WTC11 (cell line): ENCODE data around the gene TRIM47. TPM values are rescaled to one million over a fixed set of nuclear protein-coding genes. Genes with fewer than 3 reads are reported as not detected.
A peak's percentile ranks its signal among the peaks of the same experiment; 100 is the strongest.

Source experiments
- ATAC-seq: fragments of 200-7000 bp; cut with Tn5 transposase; 2 replicates; pipeline ENCODE4 v1.10.0; 2021; ENCODE audit warnings: mild to moderate bottlenecking, moderate library complexity
- CTCF ChIA-PET: fragments of 300-600 bp; sonication (Branson Sonifier 250); formaldehyde crosslinking; loops from one replicate; lab custom pipeline; 2021; ENCODE audit warnings: antibody characterized with exemption; lab: Charles Lee
- POLR2A ChIA-PET: fragments of 350-600 bp; sonication (Branson Sonifier 250); formaldehyde crosslinking; loops from one replicate; lab custom pipeline; 2021; ENCODE audit warnings: antibody characterized with exemption; lab: Charles Lee
- DNase-seq: peaks from one replicate; pipeline ENCODE4 v3.0.0; 2021; ENCODE audit warnings: low spot score
- H3K27ac Mint-ChIP-seq: 2 replicates; pipeline ENCODE4 v1.8.0; 2021; ENCODE audit warnings: mixed read lengths
- H3K27me3 Mint-ChIP-seq: 2 replicates; pipeline ENCODE4 v1.8.0; 2021; ENCODE audit warnings: low read depth, mild to moderate bottlenecking, moderate library complexity, mixed read lengths
- H3K36me3 Mint-ChIP-seq: 2 replicates; pipeline ENCODE4 v1.8.0; 2021; ENCODE audit warnings: mixed read lengths
- H3K4me1 Mint-ChIP-seq: 2 replicates; pipeline ENCODE4 v1.8.0; 2022; ENCODE audit warnings: mixed read lengths
- H3K4me3 Mint-ChIP-seq: 2 replicates; pipeline ENCODE4 v1.8.0; 2021; ENCODE audit warnings: mild to moderate bottlenecking, moderate library complexity, mixed read lengths
- H3K9me3 Mint-ChIP-seq: 2 replicates; pipeline ENCODE4 v1.8.0; 2021; ENCODE audit warnings: mixed read lengths
- ATF1 ChIP-seq: sonication (generic); formaldehyde crosslinking; IDR thresholded peaks from 2 replicates; pipeline ENCODE4 v1.8.1; 2023; ENCODE audit warnings: mild to moderate bottlenecking, moderate library complexity, missing genetic modification reagents
- CREM ChIP-seq: sonication (generic); formaldehyde crosslinking; IDR thresholded peaks from 2 replicates; pipeline ENCODE4 v1.8.1; 2022; ENCODE audit warnings: mild to moderate bottlenecking, missing genetic modification reagents, moderate library complexity
- ELF4 ChIP-seq: sonication (generic); formaldehyde crosslinking; IDR thresholded peaks from 2 replicates; pipeline ENCODE4 v1.8.1; 2022; ENCODE audit warnings: low read depth, mild to moderate bottlenecking, moderate library complexity, missing genetic modification reagents
- ESRRA ChIP-seq: sonication (generic); formaldehyde crosslinking; IDR thresholded peaks from 2 replicates; pipeline ENCODE4 v1.8.1; 2022; ENCODE audit warnings: mild to moderate bottlenecking, missing genetic modification reagents, borderline replicate concordance
- ETV6 ChIP-seq: sonication (generic); formaldehyde crosslinking; IDR thresholded peaks from 2 replicates; pipeline ENCODE4 v1.8.1; 2022; ENCODE audit warnings: mild to moderate bottlenecking, missing genetic modification reagents
- FOXP1 ChIP-seq: sonication (generic); formaldehyde crosslinking; IDR thresholded peaks from 2 replicates; pipeline ENCODE4 v1.8.0; 2022; ENCODE audit warnings: missing genetic modification reagents, mild to moderate bottlenecking, moderate library complexity, borderline replicate concordance
- GRHL2 ChIP-seq: fragments of 250-450 bp; sonication (Bioruptor Pico); IDR thresholded peaks from 2 replicates; pipeline ENCODE4 v1.8.0; 2022; ENCODE audit warnings: mild to moderate bottlenecking, moderate library complexity; ENCODE audit not compliant: insufficient replicate concordance, severe bottlenecking
- NFYB ChIP-seq: sonication (generic); formaldehyde crosslinking; conservative IDR thresholded peaks from 2 replicates; pipeline ENCODE4 v1.8.0; 2022; ENCODE audit warnings: low read depth, missing genetic modification reagents
- OVOL2 ChIP-seq: fragments of 250-450 bp; sonication (Bioruptor Pico); IDR thresholded peaks from 2 replicates; pipeline ENCODE4 v1.9.0; 2021; ENCODE audit warnings: mild to moderate bottlenecking, borderline replicate concordance
- PRDM15 ChIP-seq: sonication (generic); formaldehyde crosslinking; IDR thresholded peaks from 2 replicates; pipeline ENCODE4 v1.8.0; 2022; ENCODE audit warnings: missing genetic modification reagents
- PREB ChIP-seq: sonication (generic); formaldehyde crosslinking; IDR thresholded peaks from 2 replicates; pipeline ENCODE4 v1.8.1; 2022; ENCODE audit warnings: mild to moderate bottlenecking, missing genetic modification reagents, moderate library complexity, borderline replicate concordance
- PRRX2 ChIP-seq: fragments of 250-450 bp; sonication (Bioruptor Pico); IDR thresholded peaks from 2 replicates; pipeline ENCODE4 v1.8.0; 2021; ENCODE audit warnings: mild to moderate bottlenecking
- RORB ChIP-seq: fragments of 250-450 bp; sonication (Bioruptor Pico); IDR thresholded peaks from 2 replicates; pipeline ENCODE4 v1.9.0; 2021; ENCODE audit warnings: mild to moderate bottlenecking
- SMAD3 ChIP-seq: sonication (generic); formaldehyde crosslinking; IDR thresholded peaks from 2 replicates; pipeline ENCODE4 v1.8.0; 2022; ENCODE audit warnings: missing genetic modification reagents, mild to moderate bottlenecking, borderline replicate concordance
- USF2 ChIP-seq: sonication (generic); formaldehyde crosslinking; IDR thresholded peaks from 2 replicates; pipeline ENCODE4 v1.8.1; 2023; ENCODE audit warnings: mild to moderate bottlenecking, missing genetic modification reagents, moderate library complexity
- ZMAT4 ChIP-seq: fragments of 250-450 bp; sonication (Bioruptor Pico); IDR thresholded peaks from 2 replicates; pipeline ENCODE4 v1.9.0; 2021; ENCODE audit warnings: mild to moderate bottlenecking
- ZNF317 ChIP-seq: sonication (generic); formaldehyde crosslinking; IDR thresholded peaks from 2 replicates; pipeline ENCODE4 v1.8.1; 2023; ENCODE audit warnings: low read depth, mild to moderate bottlenecking, moderate library complexity, missing genetic modification reagents, borderline replicate concordance
- ZNF396 ChIP-seq: fragments of 250-450 bp; sonication (Bioruptor Pico); IDR thresholded peaks from 2 replicates; pipeline ENCODE4 v1.8.0; 2021; ENCODE audit warnings: mild to moderate bottlenecking, moderate library complexity, borderline replicate concordance
- ZNF512 ChIP-seq: sonication (generic); formaldehyde crosslinking; IDR thresholded peaks from 2 replicates; pipeline ENCODE4 v1.8.1; 2022; ENCODE audit warnings: missing genetic modification reagents, borderline replicate concordance
- ZNF532 ChIP-seq: fragments of 250-450 bp; sonication (Bioruptor Pico); IDR thresholded peaks from 2 replicates; pipeline ENCODE4 v1.9.0; 2021; ENCODE audit warnings: mild to moderate bottlenecking, borderline replicate concordance
- ZSCAN18 ChIP-seq: fragments of 250-450 bp; sonication (Bioruptor Pico); IDR thresholded peaks from 2 replicates; pipeline ENCODE4 v2.1.2; 2022; ENCODE audit warnings: mild to moderate bottlenecking, moderate library complexity
- total RNA-seq: library from RNA; stranded (reverse); gene quantifications from 3 replicates; pipeline ENCODE4 v1.2.3, GENCODE V29; 2021

Gene TRIM47
- total RNA-seq, 1 experiment from 2014 or later, result 10.0 TPM

GRCh38 chr17:75909812-75910274 lies 31.5 kb upstream of the TRIM47 start (continued):
- no peak for TF ChIP-seq FOXP1 (CRISPR knock-in tag)
- no peak for TF ChIP-seq ZNF396 (CRISPR knock-in tag)
- no peak for TF ChIP-seq PRDM15
- no peak for TF ChIP-seq PRRX2
- TF ChIP-seq RORB (CRISPR knock-in tag), result no peak
- no peak for TF ChIP-seq SMAD3 (CRISPR knock-in tag)
- TF ChIP-seq ZSCAN18 (CRISPR knock-in tag), result no peak
- no peak for TF ChIP-seq OVOL2

- no peak for DNase-seq
- POLR2A ChIA-PET, result no interaction called here
- H3K36me3 Mint-ChIP-seq, result no peaks in the 10 kb centered on the region
- CTCF ChIA-PET, result interaction anchor here (1.0 to 5.8 kb wide), 9 partner anchors 13 to 371 kb away, joined by 3 to 70 read pairs (median 6); partner anchors contain the start of genes CDK3 and TRIM65
- no peak for ATAC-seq
- no peaks in the 10 kb centered on the region for H3K9me3 Mint-ChIP-seq
- peaks cover 5% of the 10 kb centered on the region; the same call in 1 of the 2 replicates for H3K4me1 Mint-ChIP-seq
- H3K4me3 Mint-ChIP-seq, result no peak overlapping the region
- peak overlapping the region; percentile 74; the same call in 1 of the 2 replicates for H3K27ac Mint-ChIP-seq
- H3K27me3 Mint-ChIP-seq, result no peaks in the 10 kb centered on the region
- no peak for TF ChIP-seq ZNF512 (CRISPR knock-in tag)
- no peak for TF ChIP-seq ELF4 (CRISPR knock-in tag)
- no peak for TF ChIP-seq ESRRA (CRISPR knock-in tag)
- TF ChIP-seq GRHL2, result no peak
- no peak for TF ChIP-seq ZNF317 (CRISPR knock-in tag)
- no peak for TF ChIP-seq ZMAT4 (CRISPR knock-in tag)
- TF ChIP-seq USF2 (CRISPR knock-in tag), result no peak
- no peak for TF ChIP-seq ZNF532 (CRISPR knock-in tag)
- no peak for TF ChIP-seq ETV6 (CRISPR knock-in tag)
- TF ChIP-seq ATF1 (CRISPR knock-in tag), result no peak
- no peak for TF ChIP-seq NFYB (CRISPR knock-in tag)
- no peak for TF ChIP-seq CREM (CRISPR knock-in tag)
- no peak for TF ChIP-seq PREB
These were observed 30.9 kb upstream of the TRIM47 start for GRCh38 chr17:75909051-75909811.
